Gastrocnemius medialis (tissue), 4 donors: Measurements from ENCODE around the gene PDIA2. TPM values are rescaled to one million over a fixed set of nuclear protein-coding genes. Genes with fewer than 3 reads are reported as not detected.

Experiments
- ATAC-seq, 2 donors: fragments of 150-250 bp; one replicate each; pipeline ENCODE4 v1.9.1; 2016
- DNase-seq, 2 donors: peaks; one replicate each; pipeline ENCODE4 v3.0.0-alpha.2; 2019
- H3K27ac ChIP-seq, 4 donors: fragments of 200-600 bp; sonication (generic); 1 replicate in 1 of 4; 2 replicates in 3 of 4; pipeline ENCODE4 v1.5.1; 2016 to 2018; ENCODE audit warnings: mild to moderate bottlenecking in 2 of 4, moderate library complexity in 1 of 4
- H3K27me3 ChIP-seq, 3 donors: fragments of 200-600 bp; sonication (generic) in 2 of 3; 1 replicate in 1 of 3; 2 replicates in 2 of 3; pipeline versions ENCODE4 v1.5.1 to v1.6.0; 2016 to 2019; ENCODE audit warnings: mild to moderate bottlenecking in 1 of 3, moderate library complexity in 1 of 3
- H3K36me3 ChIP-seq, 2 donors: fragments of 200-600 bp; sonication (generic) in 1 of 2; one replicate each; pipeline ENCODE4 v1.5.1; 2017 to 2018
- H3K4me1 ChIP-seq, 2 donors: fragments of 200-600 bp; sonication (generic) in 1 of 2; one replicate each; pipeline ENCODE4 v1.5.1; 2016 to 2017; ENCODE audit warnings: mild to moderate bottlenecking in 2 of 2
- H3K4me3 ChIP-seq, 4 donors: fragments of 200-600 bp; sonication (generic) in 3 of 4; 1 replicate in 1 of 4; 2 replicates in 3 of 4; pipeline ENCODE4 v1.5.1; 2016 to 2019; ENCODE audit warnings: mild to moderate bottlenecking in 2 of 4
- H3K9me3 ChIP-seq, 3 donors: fragments of 200-600 bp; sonication (generic) in 2 of 3; 1 replicate in 1 of 3; 2 replicates in 2 of 3; pipeline ENCODE4 v1.5.1; 2016 to 2019
- POLR2A ChIP-seq, 2 donors: fragments of 450-650 bp; IDR thresholded peaks; one replicate each; pipeline ENCODE4 v1.6.1; 2017; ENCODE audit warnings: antibody characterized with exemption in 2 of 2, mild to moderate bottlenecking in 2 of 2, moderate library complexity in 2 of 2
- in situ Hi-C, 4 donors: fragments of 200-750 bp; cut with MboI; loops; one replicate each; pipeline versions ENCODE4 v1.15.0 to v1.8.0; 2017; ENCODE audit warnings: low sequenced_read_pairs in 4 of 4
- intact Hi-C: fragments of 100-400 bp; cut with DNase I; formaldehyde crosslinking; loops from one replicate; pipeline ENCODE4 v1.15.1; 2023; ENCODE audit warnings: low total_unique reads
- total RNA-seq, 4 donors: library from RNA; depleted of rRNA; stranded (reverse); fragments of >200 nt; gene quantifications; one replicate each; pipeline versions ENCODE4 v1.1.0 to v1.2.3, GENCODE V29; 2016
- TF ChIP-seq, protein P1 (sequence below), 5 experiments: fragments of 450-650 bp in 3 of 5; fragments of 200-600 bp in 2 of 5; sonication (generic) in 2 of 5; IDR thresholded peaks in 4 of 5; conservative IDR thresholded peaks in 1 of 5; 1 replicate in 4 of 5; 2 replicates in 1 of 5; pipeline ENCODE4 v1.5.1; 2016 to 2019; ENCODE audit warnings: antibody characterized with exemption in 5 of 5, mild to moderate bottlenecking in 3 of 5, moderate library complexity in 3 of 5

The PDIA2 gene
- total RNA-seq, 4 donors from 2014 or later = 2.2 TPM; not detected in 3

DNA sequence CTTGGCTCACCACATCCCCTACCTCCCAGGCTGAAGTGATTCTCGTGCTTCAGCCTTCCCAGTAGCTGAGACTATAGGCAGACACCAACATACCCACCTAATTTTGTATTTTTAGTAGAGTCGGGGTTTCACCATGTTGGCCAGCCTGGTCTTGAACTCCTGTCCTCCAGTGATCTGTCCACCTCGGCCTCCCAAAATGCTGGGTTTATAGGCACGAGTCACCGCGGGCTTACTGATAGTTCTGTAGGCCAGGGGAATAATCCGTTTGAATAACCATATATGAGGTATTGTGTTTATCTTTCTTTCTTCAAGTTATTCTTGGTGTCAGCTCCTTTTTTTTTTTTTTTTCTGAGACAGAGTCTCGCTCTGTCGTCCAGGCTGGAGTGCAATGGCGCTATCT lies 40.7 kb upstream of the PDIA2 start:
- TF ChIP-seq POLR2A (IDR thresholded peaks at IDR 0.05) = no peak
- TF ChIP-seq, protein P1, sequence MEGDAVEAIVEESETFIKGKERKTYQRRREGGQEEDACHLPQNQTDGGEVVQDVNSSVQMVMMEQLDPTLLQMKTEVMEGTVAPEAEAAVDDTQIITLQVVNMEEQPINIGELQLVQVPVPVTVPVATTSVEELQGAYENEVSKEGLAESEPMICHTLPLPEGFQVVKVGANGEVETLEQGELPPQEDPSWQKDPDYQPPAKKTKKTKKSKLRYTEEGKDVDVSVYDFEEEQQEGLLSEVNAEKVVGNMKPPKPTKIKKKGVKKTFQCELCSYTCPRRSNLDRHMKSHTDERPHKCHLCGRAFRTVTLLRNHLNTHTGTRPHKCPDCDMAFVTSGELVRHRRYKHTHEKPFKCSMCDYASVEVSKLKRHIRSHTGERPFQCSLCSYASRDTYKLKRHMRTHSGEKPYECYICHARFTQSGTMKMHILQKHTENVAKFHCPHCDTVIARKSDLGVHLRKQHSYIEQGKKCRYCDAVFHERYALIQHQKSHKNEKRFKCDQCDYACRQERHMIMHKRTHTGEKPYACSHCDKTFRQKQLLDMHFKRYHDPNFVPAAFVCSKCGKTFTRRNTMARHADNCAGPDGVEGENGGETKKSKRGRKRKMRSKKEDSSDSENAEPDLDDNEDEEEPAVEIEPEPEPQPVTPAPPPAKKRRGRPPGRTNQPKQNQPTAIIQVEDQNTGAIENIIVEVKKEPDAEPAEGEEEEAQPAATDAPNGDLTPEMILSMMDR (IDR thresholded peaks at IDR 0.05 in 4 of 5, conservative IDR thresholded peaks at IDR 0.05 in 1 of 5) = no peak
- H3K9me3 ChIP-seq = no peaks in the 10 kb centered on the region
- intact Hi-C loops (no loop called here), in situ Hi-C loops (no loop called here)
- no peaks in the 10 kb centered on the region for H3K36me3 ChIP-seq
- ATAC-seq (no peak), DNase-seq (no peak)
- H3K27ac ChIP-seq = peak overlapping the region; percentile 78 to 89 (median 86)
- H3K27me3 ChIP-seq = no peaks in the 10 kb centered on the region
- H3K4me3 ChIP-seq = no peak overlapping the region
- peaks cover 32 to 53% of the 10 kb centered on the region in 2 donors for H3K4me1 ChIP-seq

DNA sequence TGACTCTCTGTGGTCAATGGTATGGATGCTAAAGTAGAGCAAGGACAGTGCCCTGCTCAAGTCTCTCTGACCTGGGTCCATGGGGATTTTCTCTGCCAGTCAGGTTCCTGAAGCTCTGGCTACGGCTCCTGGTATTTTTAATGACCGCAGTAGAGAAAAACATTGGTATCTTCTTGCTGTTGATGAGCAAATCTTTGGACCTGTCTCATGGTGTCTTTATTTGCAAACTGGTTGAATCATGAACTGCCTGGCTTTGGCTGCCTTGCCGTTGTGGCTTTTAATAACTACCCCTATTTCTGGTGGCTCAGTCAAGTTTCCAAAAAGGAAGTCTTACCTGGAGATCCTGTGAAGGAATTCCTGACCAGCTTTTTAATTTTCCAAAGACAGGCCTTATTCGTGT lies 39.6 kb upstream of the PDIA2 start:
- no peak for TF ChIP-seq POLR2A (IDR thresholded peaks at IDR 0.05)
- ATAC-seq (peak; percentile 92 to 94), DNase-seq (peak; percentile 43 to 70)
- H3K9me3 ChIP-seq = no peaks in the 10 kb centered on the region
- peak overlapping the region in 1 of 4 donors; percentile 2 for H3K4me3 ChIP-seq
- intact Hi-C loops = no loop called here
- no peaks in the 10 kb centered on the region for H3K27me3 ChIP-seq
- peak overlapping the region; percentile 78 to 89 (median 86) for H3K27ac ChIP-seq
- in situ Hi-C loops = no loop called here
- H3K4me1 ChIP-seq = peaks cover 32 to 53% of the 10 kb centered on the region in 2 donors
- peaks cover 0 to 2% of the 10 kb centered on the region in 2 donors for H3K36me3 ChIP-seq

DNA sequence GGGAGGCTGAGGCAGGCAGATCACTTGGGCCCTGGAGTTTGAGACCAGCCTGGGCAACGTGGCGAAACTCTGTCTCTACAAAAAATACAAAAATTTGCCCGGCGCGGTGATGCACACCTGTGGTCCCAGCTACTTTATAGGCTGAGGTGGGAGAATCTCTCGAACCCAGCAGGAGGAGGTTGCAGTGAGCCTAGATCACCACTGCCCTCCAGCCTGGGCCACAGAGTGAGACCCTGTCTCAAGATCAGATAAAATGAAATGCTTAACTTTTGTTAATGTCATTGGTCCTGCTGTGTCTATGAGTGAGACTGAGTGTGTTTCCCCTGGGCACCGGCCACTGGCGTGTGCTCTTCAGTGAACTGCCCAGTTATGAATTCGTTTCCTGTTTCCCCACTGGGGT lies 37.9 kb upstream of the PDIA2 start:
- Histone ChIP-seq H3K9me3 (no peaks in the 10 kb centered on the region), H3K4me1 (peaks cover 24 to 44% of the 10 kb centered on the region in 2 donors), H3K27me3 (no peaks in the 10 kb centered on the region), H3K36me3 (peaks cover 0 to 8% of the 10 kb centered on the region in 2 donors), H3K4me3 (no peak overlapping the region), H3K27ac (peak overlapping the region in 3 of 4 donors; percentile 12 to 88 (median 20))
- DNase-seq = no peak
- TF ChIP-seq, protein P1 (IDR thresholded peaks at IDR 0.05 in 4 of 5, conservative IDR thresholded peaks at IDR 0.05 in 1 of 5) = no peak
- no peak for TF ChIP-seq POLR2A (IDR thresholded peaks at IDR 0.05)
- no peak for ATAC-seq
- intact Hi-C loops (no loop called here), in situ Hi-C loops (no loop called here)

DNA sequence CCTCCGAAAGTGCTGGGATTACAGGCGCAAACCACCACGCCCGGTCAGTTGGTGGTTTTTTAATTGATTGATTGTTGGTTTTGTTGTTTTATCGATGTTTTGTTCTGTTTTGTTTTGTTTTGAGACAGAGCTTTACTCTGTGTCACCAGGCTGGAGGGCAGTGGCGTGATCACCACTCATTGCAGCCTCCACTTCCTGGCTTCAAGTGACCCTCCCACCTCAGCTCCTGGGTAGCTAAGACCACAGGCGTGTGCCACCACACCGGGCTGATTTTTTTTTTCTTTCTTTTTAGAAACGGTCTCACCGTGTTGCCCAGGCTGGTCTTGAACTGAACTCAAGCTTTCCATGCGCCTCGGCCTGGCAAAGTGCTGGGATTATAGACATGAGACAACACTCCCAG lies 35.9 kb upstream of the PDIA2 start:
- ATAC-seq (no peak), DNase-seq (no peak)
- intact Hi-C loops (no loop called here), in situ Hi-C loops (no loop called here)
- no peaks in the 10 kb centered on the region for H3K27me3 ChIP-seq
- TF ChIP-seq, protein P1 (IDR thresholded peaks at IDR 0.05 in 4 of 5, conservative IDR thresholded peaks at IDR 0.05 in 1 of 5) = no peak
- TF ChIP-seq POLR2A (IDR thresholded peaks at IDR 0.05) = no peak
- no peaks in the 10 kb centered on the region for H3K9me3 ChIP-seq
- peaks cover 0 to 18% of the 10 kb centered on the region in 2 donors for H3K36me3 ChIP-seq
- no peak overlapping the region for H3K4me3 ChIP-seq
- H3K27ac ChIP-seq = no peak overlapping the region
- peaks cover 15 to 27% of the 10 kb centered on the region in 2 donors for H3K4me1 ChIP-seq

DNA sequence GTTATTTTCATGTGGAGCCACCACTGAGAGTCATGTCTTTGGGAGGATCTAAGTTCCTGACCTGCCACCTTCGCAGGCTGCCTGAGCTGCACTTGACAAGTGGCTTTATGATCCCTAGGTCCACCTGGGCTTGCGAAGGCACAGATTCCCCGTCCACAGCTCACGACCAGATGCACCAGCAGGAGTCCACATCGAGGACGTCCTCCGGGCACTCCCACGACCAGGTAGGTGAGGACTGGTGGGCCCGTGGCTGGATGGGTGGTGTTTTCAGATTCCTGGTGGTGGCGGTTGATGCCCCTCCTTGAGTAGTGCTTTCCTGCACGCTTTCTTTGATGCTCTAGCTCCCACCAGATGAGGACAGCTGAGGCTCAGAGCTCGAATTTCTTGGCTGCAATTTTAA lies 33.5 kb upstream of the PDIA2 start:
- ATAC-seq (no peak), DNase-seq (no peak)
- TF ChIP-seq, protein P1 (IDR thresholded peaks at IDR 0.05 in 4 of 5, conservative IDR thresholded peaks at IDR 0.05 in 1 of 5) = no peak
- no peak for TF ChIP-seq POLR2A (IDR thresholded peaks at IDR 0.05)
- intact Hi-C loops (no loop called here), in situ Hi-C loops (no loop called here)
- H3K4me3 ChIP-seq = no peak overlapping the region
- no peaks in the 10 kb centered on the region for H3K9me3 ChIP-seq
- H3K36me3 ChIP-seq = peaks cover 0 to 39% of the 10 kb centered on the region in 2 donors
- H3K4me1 ChIP-seq = peaks cover 1 to 4% of the 10 kb centered on the region in 2 donors
- no peaks in the 10 kb centered on the region for H3K27me3 ChIP-seq
- H3K27ac ChIP-seq = no peak overlapping the region
